Measurements from ENCODE around the gene ANK2.

The ANK2 gene

DNA sequence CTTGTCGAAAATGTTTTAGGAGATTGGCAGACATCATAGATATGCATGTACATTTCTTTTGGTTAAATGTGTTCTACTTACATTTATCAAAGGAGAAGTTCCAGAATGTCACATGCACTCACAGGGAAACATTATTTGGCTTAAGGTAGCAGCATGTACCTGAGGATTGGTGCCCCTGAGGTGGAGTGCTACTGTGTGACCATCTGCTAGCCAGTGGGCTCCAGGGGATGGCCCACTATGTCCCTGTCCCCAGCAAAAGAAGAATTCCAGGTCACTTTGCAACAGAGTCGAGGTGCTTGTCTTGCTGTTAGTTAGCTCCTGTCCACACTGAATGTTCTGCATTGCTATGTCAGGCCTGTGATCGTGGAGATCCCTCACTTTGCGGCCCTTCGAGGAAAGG, 283.2 kb downstream of the ANK2 start:
- no peak for TF ChIP-seq CTCF (conservative IDR thresholded peaks at IDR 0.05; ENCODE audit: low read depth, low read length)
- H3K4me3 ChIP-seq (IDR thresholded peaks at IDR 0.05; ENCODE audit: insufficient read depth, low read depth, low read length), result no peak overlapping the region
- H2AFZ ChIP-seq (ENCODE audit: low read depth), result no peak overlapping the region
- no peaks in the 10 kb centered on the region for H4K20me1 ChIP-seq (ENCODE audit: insufficient read depth)
- H3K4me1 ChIP-seq (ENCODE audit: low read depth, poor library complexity, severe bottlenecking), result no peaks in the 10 kb centered on the region
- no peak overlapping the region for H3K27ac ChIP-seq
- no peaks in the 10 kb centered on the region for H3K27me3 ChIP-seq (ENCODE audit: insufficient read depth, low read depth)
- H3K79me2 ChIP-seq (ENCODE audit: insufficient read depth, low read depth), result no peaks in the 10 kb centered on the region
- no peaks in the 10 kb centered on the region for H3K36me3 ChIP-seq (ENCODE audit: insufficient read depth)
- H3K9ac ChIP-seq, result no peak overlapping the region
- H3K4me2 ChIP-seq, result no peak overlapping the region

DNA sequence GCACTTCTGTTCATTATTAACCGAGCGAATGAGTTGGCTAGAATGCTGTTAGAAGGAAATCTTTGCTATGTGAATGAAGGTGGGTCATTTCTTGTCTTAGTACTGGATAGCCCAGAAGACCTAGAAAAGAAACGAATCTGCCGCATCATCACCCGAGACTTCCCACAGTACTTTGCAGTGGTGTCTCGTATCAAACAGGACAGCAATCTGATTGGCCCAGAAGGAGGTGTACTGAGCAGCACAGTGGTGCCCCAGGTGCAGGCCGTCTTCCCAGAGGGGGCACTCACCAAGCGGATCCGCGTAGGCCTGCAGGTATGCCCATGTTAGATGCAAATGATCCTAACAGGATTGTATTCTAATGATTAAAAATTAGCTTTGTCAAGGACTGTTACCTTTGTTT, 286.3 kb downstream of the ANK2 start:
- H3K4me2 ChIP-seq, result no peak overlapping the region
- no peaks in the 10 kb centered on the region for H3K36me3 ChIP-seq (ENCODE audit: insufficient read depth)
- H4K20me1 ChIP-seq (ENCODE audit: insufficient read depth), result no peaks in the 10 kb centered on the region
- no peak overlapping the region for H2AFZ ChIP-seq (ENCODE audit: low read depth)
- H3K4me1 ChIP-seq (ENCODE audit: low read depth, poor library complexity, severe bottlenecking), result no peaks in the 10 kb centered on the region
- no peaks in the 10 kb centered on the region for H3K27me3 ChIP-seq (ENCODE audit: insufficient read depth, low read depth)
- H3K4me3 ChIP-seq (IDR thresholded peaks at IDR 0.05; ENCODE audit: insufficient read depth, low read depth, low read length), result no peak overlapping the region
- H3K79me2 ChIP-seq (ENCODE audit: insufficient read depth, low read depth), result no peaks in the 10 kb centered on the region
- H3K27ac ChIP-seq, result no peak overlapping the region
- TF ChIP-seq CTCF (conservative IDR thresholded peaks at IDR 0.05; ENCODE audit: low read depth, low read length), result no peak
- no peak overlapping the region for H3K9ac ChIP-seq

- Histone ChIP-seq H3K27me3 (ENCODE audit: insufficient read depth, low read depth) (no peaks in the 10 kb centered on the region), H3K4me3 (IDR thresholded peaks at IDR 0.05; ENCODE audit: insufficient read depth, low read depth, low read length) (no peak overlapping the region), H4K20me1 (ENCODE audit: insufficient read depth) (no peaks in the 10 kb centered on the region), H3K27ac (no peak overlapping the region), H3K4me1 (ENCODE audit: low read depth, poor library complexity, severe bottlenecking) (no peaks in the 10 kb centered on the region), H3K36me3 (ENCODE audit: insufficient read depth) (no peaks in the 10 kb centered on the region), H3K79me2 (ENCODE audit: insufficient read depth, low read depth) (no peaks in the 10 kb centered on the region), H3K4me2 (no peak overlapping the region), H2AFZ (ENCODE audit: low read depth) (no peak overlapping the region), H3K9ac (no peak overlapping the region)
- TF ChIP-seq CTCF (conservative IDR thresholded peaks at IDR 0.05; ENCODE audit: low read depth, low read length), result no peak
Observed at GRCh38 chr4:113336556-113336955, 287.1 kb downstream of the ANK2 start.

DNA sequence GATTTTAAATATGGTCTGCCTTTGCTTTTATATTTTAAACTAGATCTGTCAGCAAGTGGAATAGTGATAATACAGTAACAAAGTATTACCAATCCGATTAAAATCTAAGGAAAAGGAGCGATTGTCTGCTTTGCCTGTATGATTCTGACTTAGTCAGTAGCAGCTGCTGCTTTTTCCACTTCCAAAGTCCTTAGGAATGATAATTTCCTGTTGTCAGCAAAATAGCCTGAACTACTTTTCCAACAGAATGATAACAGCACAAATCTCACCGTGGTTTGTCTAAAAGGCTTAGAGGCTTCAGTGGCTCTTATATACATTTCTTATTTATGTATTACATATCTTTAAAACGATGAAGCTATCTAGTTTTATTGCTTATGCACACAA, 290.0 kb downstream of the ANK2 start:
- TF ChIP-seq CTCF (conservative IDR thresholded peaks at IDR 0.05; ENCODE audit: low read depth, low read length), result no peak
- no peak overlapping the region for H3K4me3 ChIP-seq (IDR thresholded peaks at IDR 0.05; ENCODE audit: insufficient read depth, low read depth, low read length)
- no peak overlapping the region for H3K27ac ChIP-seq
- H3K4me1 ChIP-seq (ENCODE audit: low read depth, poor library complexity, severe bottlenecking), result no peaks in the 10 kb centered on the region
- H2AFZ ChIP-seq (ENCODE audit: low read depth), result no peak overlapping the region
- no peaks in the 10 kb centered on the region for H3K79me2 ChIP-seq (ENCODE audit: insufficient read depth, low read depth)
- no peak overlapping the region for H3K4me2 ChIP-seq
- H3K36me3 ChIP-seq (ENCODE audit: insufficient read depth), result no peaks in the 10 kb centered on the region
- H3K9ac ChIP-seq, result no peak overlapping the region
- H3K27me3 ChIP-seq (ENCODE audit: insufficient read depth, low read depth), result no peaks in the 10 kb centered on the region
- H4K20me1 ChIP-seq (ENCODE audit: insufficient read depth), result no peaks in the 10 kb centered on the region

DNA sequence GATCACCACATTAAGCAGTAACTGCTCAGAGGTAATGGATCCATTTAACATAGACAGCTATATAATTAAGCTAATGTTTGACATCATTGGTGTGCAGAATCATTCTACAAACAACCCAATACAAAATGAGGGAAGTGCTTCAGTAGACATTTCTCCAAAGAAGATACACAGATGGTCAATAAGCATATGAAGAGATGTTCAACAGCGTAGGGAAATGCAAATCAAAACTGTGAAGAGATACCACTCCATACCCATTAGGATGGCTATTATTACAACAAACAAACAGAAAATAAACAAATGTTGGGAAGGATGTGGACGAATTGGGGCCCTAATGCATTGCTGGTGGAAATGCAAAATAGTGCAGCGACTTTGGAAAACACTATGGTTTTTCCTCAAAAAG, 294.6 kb downstream of the ANK2 start:
- no peak overlapping the region for H3K4me2 ChIP-seq
- H3K4me1 ChIP-seq (ENCODE audit: low read depth, poor library complexity, severe bottlenecking), result no peaks in the 10 kb centered on the region
- H4K20me1 ChIP-seq (ENCODE audit: insufficient read depth), result no peaks in the 10 kb centered on the region
- no peak overlapping the region for H3K9ac ChIP-seq
- no peak for TF ChIP-seq CTCF (conservative IDR thresholded peaks at IDR 0.05; ENCODE audit: low read depth, low read length)
- H3K79me2 ChIP-seq (ENCODE audit: insufficient read depth, low read depth), result no peaks in the 10 kb centered on the region
- no peaks in the 10 kb centered on the region for H3K36me3 ChIP-seq (ENCODE audit: insufficient read depth)
- H3K4me3 ChIP-seq (IDR thresholded peaks at IDR 0.05; ENCODE audit: insufficient read depth, low read depth, low read length), result no peak overlapping the region
- H2AFZ ChIP-seq (ENCODE audit: low read depth), result no peak overlapping the region
- no peaks in the 10 kb centered on the region for H3K27me3 ChIP-seq (ENCODE audit: insufficient read depth, low read depth)
- no peak overlapping the region for H3K27ac ChIP-seq
